DOHH2 (cell line): ENCODE results near the gene QTRT2.

Experiments
- H3F3A ChIP-seq: fragments of 200-600 bp; sonication (generic), shearing (Covaris generic); 2 replicates; pipeline ENCODE4 v1.6.0; 2016; ENCODE audit warnings: antibody characterized with exemption, mild to moderate bottlenecking; ENCODE audit not compliant: control insufficient read depth, insufficient read depth
- H3K27ac ChIP-seq: fragments of 200-600 bp; sonication (generic); 2 replicates; pipeline ENCODE4 v1.5.1; 2014; ENCODE audit warnings: low read depth, mild to moderate bottlenecking, low read length, moderate library complexity
- H3K27me3 ChIP-seq: fragments of 200-600 bp; sonication (generic); 2 replicates; pipeline ENCODE4 v1.6.1; 2014; ENCODE audit warnings: mild to moderate bottlenecking, low read length, mixed read lengths; ENCODE audit not compliant: control insufficient read depth
- H3K36me3 ChIP-seq: fragments of 200-600 bp; sonication (generic); 2 replicates; pipeline ENCODE4 v1.6.1; 2014; ENCODE audit warnings: mild to moderate bottlenecking, low read length, moderate library complexity, mixed read lengths; ENCODE audit not compliant: control insufficient read depth
- H3K4me1 ChIP-seq: fragments of 200-600 bp; sonication (generic); 2 replicates; pipeline ENCODE4 v1.6.1; 2014; ENCODE audit warnings: mild to moderate bottlenecking, low read length, mixed read lengths; ENCODE audit not compliant: control insufficient read depth
- H3K4me2 ChIP-seq: fragments of 200-600 bp; sonication (generic); 2 replicates; pipeline ENCODE4 v1.6.0; 2014; ENCODE audit warnings: mild to moderate bottlenecking, low read length, moderate library complexity
- H3K4me3 ChIP-seq: fragments of 200-600 bp; sonication (generic); 2 replicates; pipeline ENCODE4 v1.5.1; 2014; ENCODE audit warnings: mild to moderate bottlenecking, low read length, mixed read lengths
- H3K79me2 ChIP-seq: fragments of 200-600 bp; sonication (generic); 2 replicates; pipeline ENCODE4 v1.6.1; 2014; ENCODE audit warnings: mild to moderate bottlenecking, low read length, mixed read lengths; ENCODE audit not compliant: control insufficient read depth
- H3K9me2 ChIP-seq: fragments of 200-600 bp; sonication (generic); replicated peaks from 2 replicates; pipeline ENCODE4 v1.6.1; 2014; ENCODE audit warnings: mild to moderate bottlenecking, low read length, mixed read lengths; ENCODE audit not compliant: control insufficient read depth
- H3K9me3 ChIP-seq: fragments of 200-600 bp; sonication (generic); 2 replicates; pipeline ENCODE4 v1.6.1; 2014; ENCODE audit warnings: antibody characterized with exemption, low read length, mixed read lengths; ENCODE audit not compliant: control insufficient read depth, insufficient read depth
- H4K20me1 ChIP-seq: fragments of 200-600 bp; sonication (generic); 2 replicates; pipeline ENCODE4 v1.6.0; 2014; ENCODE audit warnings: low read depth, mild to moderate bottlenecking, antibody characterized with exemption, low read length, moderate library complexity; ENCODE audit not compliant: control insufficient read depth, insufficient read depth
- CTCF ChIP-seq: fragments of 200-600 bp; sonication (generic); IDR thresholded peaks from one replicate; pipeline ENCODE4 v1.5.1; 2014; ENCODE audit warnings: antibody characterized with exemption, mild to moderate bottlenecking, low read depth, low read length; ENCODE audit not compliant: poor library complexity, severe bottlenecking
- EZH2phosphoT487 ChIP-seq: fragments of 200-600 bp; sonication (generic); IDR thresholded peaks from 2 replicates; pipeline ENCODE4 v1.6.1; 2017; ENCODE audit warnings: borderline replicate concordance, mild to moderate bottlenecking, antibody characterized with exemption, low read length, moderate library complexity, mixed read lengths

QTRT2 gene

GRCh38 chr3:114071786-114072185 is 15.2 kb downstream of the QTRT2 start:
- H3K36me3 ChIP-seq: peaks cover 98% of the 10 kb centered on the region
- H3F3A ChIP-seq: no peaks in the 10 kb centered on the region
- no peak overlapping the region for H3K4me2 ChIP-seq
- no peaks in the 10 kb centered on the region for H3K4me1 ChIP-seq
- no peaks in the 10 kb centered on the region for H3K9me2 ChIP-seq
- H3K79me2 ChIP-seq: peaks cover 17% of the 10 kb centered on the region
- H3K4me3 ChIP-seq: no peak overlapping the region
- H3K27ac ChIP-seq: no peak overlapping the region
- no peak for TF ChIP-seq EZH2phosphoT487
- TF ChIP-seq CTCF: no peak
- no peaks in the 10 kb centered on the region for H3K9me3 ChIP-seq
- H3K27me3 ChIP-seq: no peaks in the 10 kb centered on the region
- H4K20me1 ChIP-seq: no peaks in the 10 kb centered on the region

GRCh38 chr3:114076711-114077110 is 20.2 kb downstream of the QTRT2 start:
- no peaks in the 10 kb centered on the region for H3K27me3 ChIP-seq
- no peak overlapping the region for H3K4me2 ChIP-seq
- no peaks in the 10 kb centered on the region for H3K9me2 ChIP-seq
- H3K27ac ChIP-seq: no peak overlapping the region
- no peak overlapping the region for H3K4me3 ChIP-seq
- no peaks in the 10 kb centered on the region for H4K20me1 ChIP-seq
- H3K36me3 ChIP-seq: peaks cover 96% of the 10 kb centered on the region
- no peaks in the 10 kb centered on the region; the same call in 1 of the 2 replicates for H3K79me2 ChIP-seq
- H3K4me1 ChIP-seq: no peaks in the 10 kb centered on the region
- H3F3A ChIP-seq: no peaks in the 10 kb centered on the region
- TF ChIP-seq EZH2phosphoT487 (no peak), CTCF (no peak)
- no peaks in the 10 kb centered on the region for H3K9me3 ChIP-seq

DNA sequence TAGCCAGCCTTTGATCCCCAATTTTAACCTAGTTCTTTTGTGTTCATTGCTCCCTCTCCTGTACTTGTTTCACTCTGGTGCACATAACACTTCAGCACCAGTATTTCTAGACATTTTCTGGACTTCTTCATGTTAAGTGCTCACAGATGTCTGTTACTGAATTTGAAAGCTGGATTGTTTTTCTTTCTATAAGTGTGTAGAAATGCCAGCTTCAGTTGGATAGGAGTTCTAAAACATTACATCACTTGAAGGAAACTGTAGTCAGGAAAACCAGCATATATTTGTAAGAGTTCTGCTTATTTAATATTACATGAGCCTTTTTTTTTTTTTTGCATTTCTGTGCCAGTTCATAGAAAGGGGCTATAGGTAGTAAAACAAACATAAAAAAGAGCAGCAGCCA is 21.6 kb downstream of the QTRT2 start:
- Histone ChIP-seq H3K27me3 (no peaks in the 10 kb centered on the region), H3F3A (no peaks in the 10 kb centered on the region), H3K4me2 (no peak overlapping the region), H3K4me1 (no peaks in the 10 kb centered on the region), H3K9me3 (no peaks in the 10 kb centered on the region), H3K36me3 (peaks cover 97% of the 10 kb centered on the region), H4K20me1 (no peaks in the 10 kb centered on the region), H3K27ac (no peak overlapping the region), H3K9me2 (no peaks in the 10 kb centered on the region), H3K4me3 (no peak overlapping the region), H3K79me2 (no peaks in the 10 kb centered on the region; the same call in 1 of the 2 replicates)
- TF ChIP-seq CTCF: no peak
- no peak for TF ChIP-seq EZH2phosphoT487

DNA sequence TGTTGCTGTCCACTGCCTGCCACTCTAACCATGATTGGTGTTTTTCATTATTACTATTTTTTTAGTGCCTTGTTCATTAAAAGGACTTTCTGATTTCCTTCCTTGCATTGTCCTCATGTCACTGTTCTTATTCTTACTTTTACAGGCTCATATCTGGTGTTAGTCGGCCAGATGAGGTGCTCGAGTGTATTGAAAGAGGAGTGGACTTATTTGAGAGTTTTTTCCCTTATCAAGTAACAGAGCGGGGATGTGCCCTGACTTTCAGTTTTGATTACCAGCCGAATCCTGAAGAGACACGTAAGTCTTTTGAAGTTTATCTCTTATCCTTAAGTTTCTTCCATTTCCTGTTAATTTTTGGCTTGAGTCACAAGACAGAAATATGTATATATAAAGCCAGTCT is 23.2 kb downstream of the QTRT2 start:
- Histone ChIP-seq H3K4me1 (no peaks in the 10 kb centered on the region), H3K27me3 (no peaks in the 10 kb centered on the region), H3K27ac (no peak overlapping the region), H3K9me2 (no peaks in the 10 kb centered on the region), H3K4me3 (no peak overlapping the region), H3K36me3 (peaks cover 96% of the 10 kb centered on the region), H3K79me2 (no peaks in the 10 kb centered on the region; the same call in 1 of the 2 replicates), H4K20me1 (no peaks in the 10 kb centered on the region), H3K9me3 (no peaks in the 10 kb centered on the region), H3F3A (no peaks in the 10 kb centered on the region), H3K4me2 (no peak overlapping the region)
- TF ChIP-seq CTCF (no peak), EZH2phosphoT487 (no peak)
